ENCODE measurements around the gene CCDC69.

CCDC69 gene

DNA sequence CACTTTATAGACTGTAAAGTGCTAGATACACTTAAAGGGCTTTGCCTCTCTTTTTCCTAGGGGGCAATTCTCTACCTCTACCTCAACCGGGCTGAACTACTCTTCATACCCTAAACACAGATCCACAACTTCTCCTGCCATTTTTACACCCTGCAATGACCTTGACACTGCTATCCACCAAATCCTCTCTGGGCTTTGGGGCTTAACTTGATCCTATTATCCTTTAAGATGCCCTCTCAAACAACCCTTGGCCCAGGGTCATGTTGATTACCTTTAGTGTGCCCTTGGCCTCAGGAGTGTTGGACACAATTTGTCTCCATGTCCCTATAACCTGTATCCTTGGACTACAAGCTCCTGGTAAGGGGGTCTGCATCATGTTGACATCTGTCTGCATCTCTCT, 85.8 kb downstream of the CCDC69 start:
- TF ChIP-seq, protein P1, sequence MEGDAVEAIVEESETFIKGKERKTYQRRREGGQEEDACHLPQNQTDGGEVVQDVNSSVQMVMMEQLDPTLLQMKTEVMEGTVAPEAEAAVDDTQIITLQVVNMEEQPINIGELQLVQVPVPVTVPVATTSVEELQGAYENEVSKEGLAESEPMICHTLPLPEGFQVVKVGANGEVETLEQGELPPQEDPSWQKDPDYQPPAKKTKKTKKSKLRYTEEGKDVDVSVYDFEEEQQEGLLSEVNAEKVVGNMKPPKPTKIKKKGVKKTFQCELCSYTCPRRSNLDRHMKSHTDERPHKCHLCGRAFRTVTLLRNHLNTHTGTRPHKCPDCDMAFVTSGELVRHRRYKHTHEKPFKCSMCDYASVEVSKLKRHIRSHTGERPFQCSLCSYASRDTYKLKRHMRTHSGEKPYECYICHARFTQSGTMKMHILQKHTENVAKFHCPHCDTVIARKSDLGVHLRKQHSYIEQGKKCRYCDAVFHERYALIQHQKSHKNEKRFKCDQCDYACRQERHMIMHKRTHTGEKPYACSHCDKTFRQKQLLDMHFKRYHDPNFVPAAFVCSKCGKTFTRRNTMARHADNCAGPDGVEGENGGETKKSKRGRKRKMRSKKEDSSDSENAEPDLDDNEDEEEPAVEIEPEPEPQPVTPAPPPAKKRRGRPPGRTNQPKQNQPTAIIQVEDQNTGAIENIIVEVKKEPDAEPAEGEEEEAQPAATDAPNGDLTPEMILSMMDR (IDR thresholded peaks at IDR 0.05; ENCODE audit: borderline replicate concordance, insufficient read depth, low read depth, low read length), result no peak
- no peak overlapping the region for H3K4me3 ChIP-seq (ENCODE audit: low read depth, low read length)

DNA sequence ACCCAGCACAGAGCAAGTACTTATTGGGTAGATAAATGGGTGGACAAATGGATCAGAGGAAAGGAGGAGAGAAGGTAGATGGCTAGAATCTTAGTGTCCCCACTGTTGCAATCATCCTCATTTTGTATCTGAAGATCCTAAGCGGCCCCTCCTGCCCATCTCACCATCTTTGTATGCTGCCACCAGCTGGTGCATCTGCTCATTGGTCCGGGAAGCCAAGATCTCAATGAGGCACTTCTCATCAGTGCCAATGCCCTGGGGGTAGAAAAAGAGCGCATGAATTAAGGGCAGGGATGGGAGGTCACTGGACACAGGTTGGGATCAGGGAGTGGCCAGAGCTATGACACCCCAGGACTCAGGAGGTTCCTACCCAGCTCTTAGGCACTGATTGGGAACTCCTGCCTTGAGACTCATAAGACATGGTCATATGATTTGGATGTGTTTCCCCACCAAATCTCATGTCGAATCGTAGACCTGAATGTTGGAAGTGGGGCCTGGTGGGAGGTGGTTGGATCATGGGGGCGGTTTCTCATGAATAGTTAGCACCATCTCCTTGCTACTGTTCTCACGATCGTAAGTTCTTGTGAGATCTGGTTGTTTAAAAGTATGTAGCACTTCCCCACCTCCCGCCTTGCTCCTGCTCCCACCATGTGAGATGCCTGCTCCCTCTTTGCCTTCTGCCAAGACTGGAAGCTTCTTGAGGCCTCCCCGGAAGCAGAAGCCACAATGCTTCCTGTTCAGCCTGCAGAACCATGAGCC, 86.6 kb downstream of the CCDC69 start:
- TF ChIP-seq, protein P1 (IDR thresholded peaks at IDR 0.05; ENCODE audit: borderline replicate concordance, insufficient read depth, low read depth, low read length), result no peak
- H3K4me3 ChIP-seq (ENCODE audit: low read depth, low read length), result no peak overlapping the region

DNA sequence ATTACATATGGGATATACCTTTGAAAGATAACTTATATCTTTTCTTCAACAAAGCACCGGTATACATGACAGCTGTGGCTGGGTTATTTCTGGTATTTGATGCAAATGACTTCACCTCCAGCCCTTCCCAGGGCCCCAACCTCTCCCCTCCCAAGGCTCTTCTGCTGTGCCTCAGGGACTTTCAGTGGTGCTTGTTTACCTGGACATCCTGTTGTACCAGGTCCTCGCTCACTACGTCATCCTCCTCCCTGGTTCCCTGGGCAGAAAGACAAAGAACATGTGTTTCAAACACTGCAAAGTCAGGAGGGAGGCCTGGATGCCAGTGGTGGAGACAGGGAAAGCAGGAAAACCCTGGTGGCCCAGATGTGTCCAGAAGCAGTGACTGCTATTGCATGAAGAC, 89.7 kb downstream of the CCDC69 start:
- H3K4me3 ChIP-seq (ENCODE audit: low read depth, low read length), result no peak overlapping the region

DNA sequence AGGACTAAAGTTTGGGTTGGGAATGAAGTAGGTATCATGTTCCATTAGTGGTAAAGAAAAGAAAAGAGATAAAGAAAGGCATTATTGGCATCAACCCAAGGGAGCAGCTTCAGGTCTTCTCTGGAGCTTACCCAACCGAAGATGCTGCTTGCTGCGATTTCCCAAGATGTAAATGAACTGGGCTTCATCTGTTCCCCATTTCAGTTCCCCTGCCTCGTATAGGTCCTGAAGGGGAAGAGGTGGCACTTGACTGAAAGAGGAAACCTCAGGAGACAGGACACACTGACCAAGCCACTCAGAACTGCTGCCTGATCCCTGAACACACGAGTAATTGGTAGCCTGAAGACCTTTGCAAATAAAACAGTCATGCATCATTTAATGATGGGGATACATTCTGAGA, 90.9 kb downstream of the CCDC69 start:
- TF ChIP-seq, protein P1 (IDR thresholded peaks at IDR 0.05; ENCODE audit: borderline replicate concordance, insufficient read depth, low read depth, low read length), result no peak
- H3K4me3 ChIP-seq (ENCODE audit: low read depth, low read length), result no peak overlapping the region

More for the DNA sequence above, 89.7 kb downstream of the CCDC69 start:
- TF ChIP-seq, protein P1 (IDR thresholded peaks at IDR 0.05; ENCODE audit: borderline replicate concordance, insufficient read depth, low read depth, low read length), result no peak

All from GM12875 (cell line).